AG09309 (cell line): ENCODE data around the gene AMER3.

Experiments used
- DNase-seq: peaks from one replicate; pipeline ENCODE4 v3.0.0-alpha.2; 2010; ENCODE audit warnings: low read depth
- H3K4me3 ChIP-seq: 2 replicates; pipeline ENCODE4 v1.5.1; 2011; ENCODE audit warnings: mild to moderate bottlenecking, low read depth, low read length, moderate library complexity; ENCODE audit not compliant: control insufficient read depth
- CTCF ChIP-seq: IDR thresholded peaks from 2 replicates; pipeline ENCODE4 v1.5.1; 2011; ENCODE audit warnings: mild to moderate bottlenecking, low read depth, low read length, inconsistent platforms; ENCODE audit not compliant: insufficient read depth, control insufficient read depth; ENCODE audit errors: missing control alignments

AMER3 gene

GRCh38 chr2:130756053-130756873 is 923 bp downstream of the AMER3 start:
- H3K4me3 ChIP-seq, result no peak overlapping the region
- TF ChIP-seq CTCF, result no peak
- no peak for DNase-seq

GRCh38 chr2:130756874-130757668 is 1.7 kb downstream of the AMER3 start:
- DNase-seq, result no peak
- H3K4me3 ChIP-seq, result no peak overlapping the region
- TF ChIP-seq CTCF, result no peak

GRCh38 chr2:130759906-130760753 is 4.8 kb downstream of the AMER3 start:
- no peak for TF ChIP-seq CTCF
- no peak for DNase-seq
- H3K4me3 ChIP-seq, result no peak overlapping the region

GRCh38 chr2:130760754-130761751 is 5.7 kb downstream of the AMER3 start:
- H3K4me3 ChIP-seq, result no peak overlapping the region
- no peak for TF ChIP-seq CTCF
- DNase-seq, result no peak

- TF ChIP-seq CTCF, result no peak
- DNase-seq, result no peak
- no peak overlapping the region for H3K4me3 ChIP-seq
Measured at GRCh38 chr2:130762031-130762909, 6.9 kb downstream of the AMER3 start.
